ENCODE data around the gene NKIRAS1. TPM values are rescaled to one million over a fixed set of nuclear protein-coding genes. Genes with fewer than 3 reads are reported as not detected.
"Not testable (repeated sequence)": the region's sequence is repeated elsewhere in the genome, so short reads cannot be mapped to it uniquely, and the experiment has no call there.

The NKIRAS1 gene
- total and polyA plus RNA-seq, 12 donors: 9.4 to 24.2 (median 19.1) TPM

GRCh38 chr3:23882487-23882918, 34.3 kb downstream of the NKIRAS1 start:
- intact Hi-C loops (cut with DNase I): loop anchor here in 2 of 10 donors (10.0 kb wide), 2 partner anchors 102 to 352 kb away; no protein-coding TSS in a partner anchor
- ATAC-seq (peak in 2 of 8 donors; percentile 27 to 62), DNase-seq (no peak)
- H3K36me3 ChIP-seq: peaks cover 0 to 15% (median 0%) of the 10 kb centered on the region in 9 donors
- no peak overlapping the region for H3K4me3 ChIP-seq
- H3K27me3 ChIP-seq: no peaks in the 10 kb centered on the region
- no peak for TF ChIP-seq CTCF (IDR thresholded peaks at IDR 0.05)
- no peaks in the 10 kb centered on the region for H3K9me3 ChIP-seq
- H3K27ac ChIP-seq: no peak overlapping the region
- peaks cover 0 to 27% (median 11%) of the 10 kb centered on the region in 9 donors for H3K4me1 ChIP-seq
- 97 to 98% methylated on average over 28 of the region's 28 CpGs for WGBS, 2 donors

DNA sequence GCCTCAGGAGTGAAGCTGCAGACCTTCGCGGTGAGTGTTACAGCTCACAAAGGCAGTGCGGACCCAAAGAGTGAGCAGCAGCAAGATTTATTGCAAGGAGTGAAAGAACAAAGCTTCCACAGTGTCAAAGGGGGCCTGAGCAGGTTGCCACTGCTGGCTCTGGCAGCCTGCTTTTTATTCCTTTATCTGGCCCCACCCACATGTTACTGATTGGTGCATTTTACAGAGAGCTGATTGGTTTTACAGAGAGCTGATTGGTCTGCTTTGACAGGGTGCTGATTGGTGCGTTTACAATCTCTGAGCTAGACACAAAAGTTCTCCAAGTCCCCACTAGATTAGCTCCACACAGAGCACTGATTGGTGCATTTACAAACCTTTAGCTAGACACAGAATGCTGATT, 34.8 kb downstream of the NKIRAS1 start:
- Histone ChIP-seq H3K36me3 (peaks cover 0 to 15% (median 0%) of the 10 kb centered on the region in 9 donors), H3K4me1 (peaks cover 0 to 32% (median 16%) of the 10 kb centered on the region in 9 donors)
- intact Hi-C loops (cut with DNase I): loop anchor here in 2 of 10 donors (10.0 kb wide), 2 partner anchors 103 to 353 kb away; no protein-coding TSS in a partner anchor
- not testable (repeated sequence) for H3K27ac ChIP-seq, H3K4me3 ChIP-seq, H3K27me3 ChIP-seq, H3K9me3 ChIP-seq, DNase-seq, ATAC-seq
- WGBS, 2 donors: 89 to 99% methylated on average over 4 of the region's 4 CpGs

- Histone ChIP-seq H3K27me3 (no peaks in the 10 kb centered on the region), H3K4me3 (no peak overlapping the region), H3K27ac (no peak overlapping the region), H3K9me3 (no peaks in the 10 kb centered on the region), H3K36me3 (peaks cover 0 to 15% (median 0%) of the 10 kb centered on the region in 9 donors), H3K4me1 (peaks cover 0 to 44% (median 28%) of the 10 kb centered on the region in 9 donors)
- DNase-seq: no peak
- TF ChIP-seq CTCF (IDR thresholded peaks at IDR 0.05): no peak
- intact Hi-C loops (cut with DNase I): loop anchor here in 2 of 10 donors (10.0 kb wide), 2 partner anchors 104 to 354 kb away; no protein-coding TSS in a partner anchor
- WGBS, 2 donors: 30 to 33% methylated on average over 4 of the region's 4 CpGs
- peak in 1 of 8 donors; percentile 32 for ATAC-seq
Observed at GRCh38 chr3:23880703-23881339, 36.0 kb downstream of the NKIRAS1 start.

- H3K4me1 ChIP-seq: peaks cover 2 to 57% (median 35%) of the 10 kb centered on the region in 9 donors
- DNase-seq (no peak), ATAC-seq (no peak)
- H3K27me3 ChIP-seq: no peaks in the 10 kb centered on the region
- intact Hi-C loops (cut with DNase I): no loop called here
- peaks cover 0 to 15% (median 0%) of the 10 kb centered on the region in 9 donors for H3K36me3 ChIP-seq
- no peaks in the 10 kb centered on the region for H3K9me3 ChIP-seq
- H3K4me3 ChIP-seq: no peak overlapping the region
- no peak overlapping the region for H3K27ac ChIP-seq
- 92 to 96% methylated on average over 8 of the region's 8 CpGs for WGBS, 2 donors
- no peak for TF ChIP-seq CTCF (IDR thresholded peaks at IDR 0.05)
Observed at GRCh38 chr3:23879485-23879884, 37.3 kb downstream of the NKIRAS1 start.

All from heart right ventricle (tissue), 16 donors.